ENCODE measurements around the gene CRADD.
"Not testable (repeated sequence)": the region's sequence is repeated elsewhere in the genome, so short reads cannot be mapped to it uniquely, and the experiment has no call there.

CRADD gene

DNA sequence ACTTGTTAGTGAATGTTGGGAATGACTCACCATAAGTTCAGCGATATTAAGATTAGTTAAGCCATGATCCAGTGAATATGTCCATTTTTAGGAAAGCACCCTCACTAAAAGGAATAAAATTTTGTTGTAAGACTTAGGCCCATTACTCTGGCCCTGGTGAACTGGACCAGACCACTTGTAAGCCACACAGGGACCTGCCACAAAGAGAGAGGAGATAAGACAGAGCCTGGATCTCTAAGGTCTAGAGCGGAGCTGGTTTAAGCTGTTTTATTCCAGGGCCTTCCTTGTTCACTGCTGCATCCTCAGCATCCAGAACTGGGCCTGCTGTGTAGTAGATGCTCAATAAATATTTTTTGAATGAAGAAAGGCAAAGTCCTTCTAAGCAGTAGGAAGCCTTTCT is 79.1 kb downstream of the CRADD start:
- in situ Hi-C loops (cut with HindIII; ENCODE audit: low sequenced_read_pairs) = no loop called here

DNA sequence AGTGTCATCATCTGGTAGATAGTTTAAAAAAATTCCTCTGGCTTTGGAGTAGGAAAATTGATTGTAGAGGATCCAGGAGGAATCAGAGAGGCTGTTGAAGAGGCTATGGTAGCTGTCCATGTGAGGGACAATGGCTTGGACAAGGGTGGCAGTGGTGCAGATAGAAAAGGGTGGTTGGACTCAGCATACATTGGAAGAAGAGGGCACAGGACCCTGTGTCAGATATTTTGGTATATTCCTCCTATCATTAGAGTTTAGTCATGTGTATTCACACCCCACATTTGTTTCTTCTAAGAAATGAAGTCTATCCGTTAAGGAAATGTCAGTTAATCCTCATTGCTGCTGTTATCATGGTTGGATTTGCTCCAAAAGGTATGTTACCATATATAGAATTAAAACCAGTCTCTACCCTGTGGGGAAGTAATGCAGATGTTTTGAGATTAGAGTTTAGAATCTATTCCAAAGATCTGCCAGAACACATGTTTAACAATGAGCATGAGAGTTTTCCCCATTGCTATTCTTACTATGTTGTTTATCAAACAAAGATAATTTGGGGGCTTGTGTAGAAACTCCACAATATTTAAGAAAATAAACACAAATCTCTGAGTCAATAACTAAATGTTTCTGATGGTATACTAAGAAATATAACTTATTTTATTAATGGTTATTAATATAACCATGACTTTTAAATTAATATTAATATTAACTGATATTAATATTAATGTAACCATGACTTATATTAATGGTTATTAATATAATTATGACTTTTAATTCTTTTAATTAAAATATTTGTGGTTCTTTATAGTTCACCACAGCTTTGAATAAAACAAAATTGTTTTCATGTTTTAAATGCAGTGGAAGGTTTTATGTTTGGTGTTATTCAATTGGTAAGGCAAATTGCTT is 80.9 kb downstream of the CRADD start:
- in situ Hi-C loops (cut with HindIII; ENCODE audit: low sequenced_read_pairs) = no loop called here

DNA sequence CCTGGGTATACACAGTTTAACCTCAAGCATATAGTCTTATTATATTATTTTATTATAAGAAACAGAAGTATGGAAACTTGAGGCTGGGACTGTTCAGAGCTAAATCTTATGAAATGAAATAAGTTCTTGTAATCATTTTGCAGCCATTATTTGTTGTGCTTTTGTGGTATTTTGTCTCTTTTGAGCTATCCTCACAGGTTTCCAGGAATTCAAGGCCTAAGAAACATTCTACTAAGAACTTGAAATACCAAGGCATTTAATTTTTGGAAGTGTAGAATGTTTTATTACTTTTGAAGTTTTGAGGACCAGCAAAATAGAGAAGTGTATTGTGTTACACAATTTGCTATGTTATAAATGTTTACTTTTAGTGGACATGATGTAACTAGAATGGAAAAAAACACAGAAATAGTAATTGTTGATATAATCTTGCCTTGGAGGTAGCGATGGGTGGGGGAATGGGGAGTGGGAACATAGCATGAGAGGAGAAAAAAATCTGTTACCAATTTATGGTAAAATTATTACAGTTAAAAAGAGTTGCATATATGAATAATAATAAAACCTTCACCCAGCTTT is 81.7 kb downstream of the CRADD start:
- in situ Hi-C loops (cut with HindIII; ENCODE audit: low sequenced_read_pairs) = no loop called here

DNA sequence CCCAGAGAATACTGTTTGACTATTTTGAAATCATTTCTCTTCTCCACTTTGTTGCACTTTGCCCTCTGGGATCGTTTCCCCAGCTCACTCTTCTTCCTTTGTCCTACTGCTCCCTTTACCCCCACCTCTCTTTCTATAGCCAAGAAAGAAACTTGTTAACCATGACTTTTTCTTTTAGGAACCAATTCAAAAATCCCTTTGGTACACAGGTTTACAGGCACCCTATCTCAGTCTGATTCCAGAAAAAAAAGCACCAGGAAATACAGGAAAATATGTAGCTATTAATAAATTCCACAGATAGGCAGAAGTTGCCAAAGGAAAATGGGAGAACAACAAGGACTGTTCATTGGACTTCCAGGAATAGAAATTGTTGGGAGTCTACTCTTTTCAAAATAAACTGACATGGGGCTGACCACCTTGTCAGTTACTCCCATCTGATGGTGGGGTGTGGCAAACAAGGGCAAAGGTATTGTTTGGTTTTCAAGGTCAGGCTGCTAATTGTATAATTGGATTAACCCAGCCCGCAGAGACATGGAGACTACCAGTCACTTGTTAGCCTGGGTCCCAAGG is 82.4 kb downstream of the CRADD start:
- in situ Hi-C loops (cut with HindIII; ENCODE audit: low sequenced_read_pairs) = no loop called here

DNA sequence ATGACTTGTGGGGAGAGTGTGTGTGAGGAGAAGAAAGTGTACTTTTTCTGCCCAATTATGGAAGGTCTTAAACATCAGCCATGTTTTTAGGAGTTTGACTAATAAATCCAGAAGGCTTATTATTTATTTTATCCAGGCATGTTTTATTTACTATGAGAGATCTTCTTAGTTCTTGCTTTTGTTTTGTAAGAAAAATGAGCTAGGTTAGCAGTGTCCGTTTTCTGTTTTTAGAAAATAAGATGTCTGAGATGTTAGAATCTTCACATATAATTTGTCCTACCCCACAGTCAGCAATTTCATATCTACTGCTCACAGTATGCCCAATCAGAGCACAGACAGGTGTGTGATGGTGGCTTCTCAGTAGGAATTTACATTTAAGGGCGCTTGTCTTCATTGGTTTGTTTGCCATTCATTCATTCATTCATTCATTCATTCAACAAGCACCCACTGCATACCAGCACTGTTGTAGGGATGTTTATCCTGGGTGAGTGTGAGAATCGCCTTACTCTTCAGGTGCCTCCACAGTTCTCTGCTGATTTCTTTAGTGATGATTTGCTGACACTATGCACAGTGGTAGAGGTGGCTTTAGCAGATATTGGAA is 83.2 kb downstream of the CRADD start:
- in situ Hi-C loops (cut with HindIII; ENCODE audit: low sequenced_read_pairs) = no loop called here

DNA sequence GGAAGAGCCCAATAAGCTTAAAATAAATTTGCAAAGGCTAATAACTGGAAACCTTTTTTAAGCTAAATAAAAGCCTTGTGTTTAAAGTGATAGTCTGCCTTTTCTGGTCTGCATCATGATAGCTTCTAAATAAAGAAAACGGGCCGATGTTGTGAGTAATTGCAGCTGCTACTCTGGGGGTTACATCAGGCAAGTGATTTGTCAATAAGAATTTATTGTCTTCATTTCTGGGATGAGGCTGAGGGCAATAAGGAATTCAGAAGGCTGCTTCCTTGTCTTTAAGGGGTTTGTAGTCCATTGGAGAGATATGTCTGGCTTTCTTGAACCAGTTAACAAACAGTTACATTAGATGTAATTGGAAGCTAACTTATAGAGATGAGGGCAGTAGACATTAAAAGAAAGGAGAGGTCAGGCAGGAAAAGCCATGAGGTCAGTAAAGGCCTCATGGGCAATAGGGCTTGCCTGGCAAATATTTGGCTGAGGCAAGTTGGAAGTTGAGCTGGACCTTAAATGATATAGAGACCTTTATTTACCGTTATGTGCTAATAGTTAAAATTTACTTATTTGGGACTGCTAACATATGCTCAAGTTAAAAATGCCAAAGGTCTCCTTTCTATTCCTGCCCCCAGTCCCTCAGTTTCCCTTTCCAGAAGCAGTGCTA is 85.0 kb downstream of the CRADD start:
- in situ Hi-C loops (cut with HindIII; ENCODE audit: low sequenced_read_pairs) = no loop called here

DNA sequence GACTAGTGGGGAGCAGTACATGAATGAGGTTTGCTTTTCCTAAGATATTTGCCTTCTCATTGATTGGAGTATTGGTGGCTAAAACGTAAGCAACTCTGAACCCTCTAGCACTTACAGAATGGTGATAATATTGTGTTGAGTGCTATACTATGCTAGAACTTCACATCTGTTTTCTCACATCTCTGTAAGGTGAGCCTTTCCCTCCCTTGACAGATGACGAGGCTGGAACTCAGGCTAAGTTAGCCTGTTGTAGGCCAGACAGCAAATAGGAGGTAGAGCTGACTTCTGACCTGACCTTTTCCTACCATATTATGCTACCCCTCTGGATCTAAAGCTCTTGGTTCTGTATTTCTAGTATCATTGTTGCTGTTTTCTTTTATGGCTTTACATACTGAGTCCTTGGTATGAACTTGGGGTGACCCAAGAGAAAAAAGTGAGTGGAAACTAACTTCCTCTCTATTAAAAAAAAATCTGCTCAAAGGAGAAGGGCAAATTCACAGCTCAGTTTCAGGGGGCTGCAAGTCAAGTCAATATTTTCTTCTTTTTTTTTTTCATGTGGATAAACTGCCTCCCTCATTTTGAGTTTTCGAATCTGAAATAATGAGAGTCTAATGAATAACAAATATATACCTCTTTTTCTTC is 85.9 kb downstream of the CRADD start:
- in situ Hi-C loops (cut with HindIII; ENCODE audit: low sequenced_read_pairs) = no loop called here

DNA sequence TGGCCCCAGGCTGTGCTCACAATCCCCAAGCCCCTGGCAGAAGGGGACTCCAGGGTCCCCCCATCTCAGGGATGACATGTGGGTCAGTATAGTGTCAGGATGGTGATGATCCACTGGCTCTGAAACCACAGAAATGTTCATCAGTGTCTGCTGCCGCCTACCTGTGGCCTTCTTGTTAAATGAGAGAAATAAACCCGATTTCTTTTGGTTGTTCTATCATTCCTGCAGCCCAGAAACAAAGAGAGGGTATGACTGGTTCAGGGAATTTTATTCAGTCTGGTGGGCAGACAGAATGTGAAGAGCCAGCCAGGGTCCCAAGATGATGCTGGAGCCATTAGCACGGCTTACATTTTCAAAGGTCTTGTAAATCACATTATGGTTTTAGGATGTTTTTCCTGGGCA is 86.6 kb downstream of the CRADD start:
- in situ Hi-C loops (cut with HindIII; ENCODE audit: low sequenced_read_pairs) = no loop called here

DNA sequence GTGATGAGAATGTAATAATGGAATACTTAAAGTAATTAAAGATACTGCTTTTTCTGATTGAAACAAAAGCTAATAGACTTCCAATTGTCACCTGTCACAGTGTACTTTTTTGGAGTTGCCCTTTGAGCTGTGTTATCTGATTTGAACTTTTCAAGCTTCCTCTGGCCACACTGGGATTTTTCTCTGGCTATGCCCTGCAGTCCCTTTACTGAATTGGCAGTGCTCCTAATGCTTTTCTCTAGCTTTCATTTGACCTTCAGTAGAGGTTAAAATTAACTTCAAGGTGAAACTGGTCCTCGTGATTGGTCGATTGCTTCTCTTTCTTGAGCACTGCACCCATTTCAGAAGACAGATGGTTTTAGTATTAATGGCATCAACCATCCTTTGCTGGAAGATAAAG is 89.2 kb downstream of the CRADD start:
- in situ Hi-C loops (cut with HindIII; ENCODE audit: low sequenced_read_pairs) = no loop called here

DNA sequence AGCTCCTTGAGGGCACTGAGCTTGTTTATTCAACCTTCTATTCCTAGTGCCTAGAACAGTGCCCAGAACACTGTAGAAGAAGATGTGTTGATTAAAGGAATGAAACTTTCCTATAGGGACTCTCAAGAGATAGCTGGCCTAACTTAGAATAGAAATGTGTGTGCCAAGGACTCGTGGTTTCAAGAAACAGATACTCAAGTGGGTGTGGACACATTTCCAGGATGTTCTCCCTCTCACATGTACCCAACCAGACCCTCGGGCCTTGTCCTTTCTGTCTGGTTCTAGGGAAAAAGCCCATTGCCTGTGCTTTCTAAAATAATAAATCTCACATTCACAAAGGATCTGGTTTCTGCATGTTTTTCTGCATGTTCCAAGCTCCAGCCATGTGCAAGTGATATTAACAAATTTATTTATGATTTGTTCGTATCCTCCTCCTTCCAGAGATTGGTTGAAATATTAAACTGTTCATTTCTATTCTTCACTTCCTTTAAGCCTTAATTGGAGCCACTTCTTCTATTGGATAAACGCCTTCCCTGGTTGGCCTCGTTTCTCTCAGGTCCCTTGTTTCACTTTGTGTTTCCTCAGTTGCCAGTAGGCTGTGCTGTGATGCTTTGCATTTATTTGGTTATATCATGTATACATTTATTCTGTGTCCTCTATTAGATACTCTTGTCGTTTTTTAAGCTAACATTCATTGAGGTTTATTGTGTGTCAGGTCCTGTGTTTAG is 89.8 kb downstream of the CRADD start:
- in situ Hi-C loops (cut with HindIII; ENCODE audit: low sequenced_read_pairs) = no loop called here

DNA sequence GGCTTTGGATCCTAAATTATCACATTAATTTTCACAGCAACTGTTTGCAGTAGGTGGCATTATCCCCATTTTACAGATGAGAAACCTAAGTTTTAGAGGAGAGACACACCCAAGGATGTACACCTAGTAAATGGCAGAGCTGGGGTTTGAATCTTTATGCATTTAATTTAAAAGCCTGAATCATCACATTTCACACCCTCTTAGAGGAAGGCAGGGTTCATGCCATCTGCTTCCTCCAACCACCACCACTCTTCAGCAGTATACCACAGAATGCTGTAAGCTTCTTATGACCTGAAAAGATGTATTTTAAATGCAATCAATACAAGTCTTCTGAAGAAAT is 90.3 kb downstream of the CRADD start:
- in situ Hi-C loops (cut with HindIII; ENCODE audit: low sequenced_read_pairs) = no loop called here

DNA sequence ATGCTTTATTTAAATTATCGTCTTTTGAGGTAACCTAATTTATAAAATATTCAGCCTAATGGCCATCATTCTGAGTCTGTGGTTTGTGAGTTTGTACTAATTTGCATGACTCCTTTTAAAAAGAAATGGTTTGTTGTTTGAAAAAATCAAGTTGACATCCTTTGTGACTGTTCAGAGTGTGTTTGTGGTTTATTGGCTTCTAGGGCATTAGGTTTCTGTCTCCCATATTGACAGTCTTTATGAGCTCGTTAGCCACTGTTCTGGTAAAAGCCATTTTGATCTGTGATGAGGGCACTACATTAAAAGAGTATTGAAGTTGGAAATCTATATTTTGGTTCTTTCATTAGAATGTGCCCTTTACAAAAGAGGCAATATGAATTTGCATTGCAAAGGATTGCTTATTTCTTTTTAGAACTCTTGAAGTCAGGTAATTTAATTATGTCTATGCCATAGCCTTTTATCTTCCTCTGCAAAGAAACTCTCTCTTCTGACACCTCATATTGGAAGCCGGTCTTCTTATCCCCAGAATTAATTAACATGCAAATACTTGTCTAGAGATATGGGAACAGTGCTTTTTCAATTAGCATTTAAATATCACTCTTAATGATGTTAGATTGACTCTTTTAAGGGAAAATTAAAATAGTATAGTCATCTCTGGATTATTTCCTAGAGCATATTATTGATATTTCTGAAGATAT is 95.0 kb downstream of the CRADD start:
- in situ Hi-C loops (cut with HindIII; ENCODE audit: low sequenced_read_pairs) = no loop called here

DNA sequence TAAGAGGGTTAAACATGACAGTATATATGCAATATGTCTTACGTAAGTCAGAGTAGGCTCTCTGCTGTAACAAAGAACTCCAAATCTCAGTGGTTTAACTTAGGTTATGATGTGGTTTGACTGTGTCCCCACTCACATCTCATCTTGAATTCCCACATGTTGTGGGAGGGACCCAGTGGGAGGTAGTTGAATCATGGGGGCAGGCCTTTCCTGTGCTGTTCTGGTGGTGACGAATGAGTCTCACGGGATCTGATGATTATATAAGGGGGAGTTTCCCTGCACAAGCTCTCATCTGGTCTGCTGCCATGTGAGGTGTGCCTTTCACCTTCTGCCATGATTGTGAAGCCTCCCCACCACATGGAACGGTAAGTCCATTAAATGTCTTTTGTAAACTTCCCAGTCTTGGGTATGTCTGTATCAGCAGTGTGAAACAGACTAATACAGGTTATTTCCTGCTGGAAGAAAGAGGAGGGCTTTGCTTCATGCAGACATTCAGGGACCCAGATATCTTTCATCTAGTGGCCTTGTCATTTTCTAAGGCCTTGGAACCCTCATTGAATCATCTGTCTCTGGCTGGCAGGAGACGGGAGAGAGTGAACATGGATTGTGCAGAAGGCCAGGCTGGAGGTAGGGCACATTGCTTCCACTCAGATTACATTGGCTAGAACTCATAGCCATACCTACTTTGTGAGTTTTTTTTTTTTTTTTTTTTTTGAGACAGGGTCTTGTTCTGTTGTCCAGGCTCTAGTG is 96.1 kb downstream of the CRADD start:
- in situ Hi-C loops (cut with HindIII; ENCODE audit: low sequenced_read_pairs) = no loop called here

DNA sequence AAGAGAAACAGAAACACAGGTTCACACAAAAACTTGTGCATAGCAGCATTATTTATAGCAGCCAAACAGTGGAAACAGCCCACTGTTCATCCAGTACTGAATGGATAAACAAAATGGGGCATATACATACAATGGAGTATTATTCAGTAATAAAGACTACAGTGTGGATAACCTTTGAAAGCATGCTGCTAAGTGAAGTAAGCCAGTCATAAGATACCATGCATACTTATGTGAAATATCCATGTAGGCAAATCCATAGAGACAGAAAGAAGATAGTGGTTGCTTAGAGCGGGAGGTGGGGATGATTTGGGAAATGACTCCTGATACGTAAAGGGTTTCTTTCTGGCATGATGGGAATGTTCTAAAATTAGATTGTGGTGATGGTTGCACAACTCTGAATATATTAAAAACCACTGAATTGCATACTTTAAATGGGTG is 99.4 kb downstream of the CRADD start:
- in situ Hi-C loops (cut with HindIII; ENCODE audit: low sequenced_read_pairs) = no loop called here

DNA sequence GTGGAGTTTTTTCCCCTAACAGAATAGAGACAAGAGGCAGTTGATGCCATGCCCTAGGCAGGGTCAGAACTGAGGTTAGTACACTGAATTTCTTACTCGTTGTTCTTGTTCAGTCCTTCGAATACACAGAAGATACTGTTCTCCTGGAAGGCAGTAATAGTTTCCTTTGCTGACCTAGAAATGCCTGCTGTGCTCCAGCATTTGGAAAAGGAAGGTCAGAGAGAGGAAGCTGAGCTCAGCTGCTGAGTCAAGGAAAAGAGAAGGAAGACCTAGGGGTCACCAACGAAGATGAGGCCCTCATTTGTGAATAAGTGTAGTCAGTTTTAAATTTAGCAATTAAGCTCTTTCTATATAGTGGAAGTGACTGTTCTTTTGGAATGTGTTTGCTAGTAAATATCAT is 100.1 kb downstream of the CRADD start:
- in situ Hi-C loops (cut with HindIII; ENCODE audit: low sequenced_read_pairs) = no loop called here

DNA sequence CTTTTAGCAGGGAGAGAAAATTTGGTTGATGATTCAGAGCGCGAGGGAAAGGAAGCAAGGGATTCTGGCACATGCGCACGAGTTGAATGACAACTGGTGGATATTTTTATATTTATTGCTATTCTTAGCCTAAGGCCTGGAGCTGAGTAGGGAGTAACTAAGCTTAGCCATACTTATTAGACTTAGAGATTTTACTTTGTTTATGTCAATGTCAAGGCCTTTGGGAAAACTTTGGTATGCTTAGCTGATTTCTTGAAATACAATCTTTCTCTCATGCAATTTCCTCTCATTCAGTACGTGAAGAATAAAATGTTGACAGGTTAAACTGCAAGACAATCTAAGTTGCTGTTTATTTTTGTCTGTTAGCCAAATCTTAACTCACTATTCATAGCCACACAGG is 101.1 kb downstream of the CRADD start:
- in situ Hi-C loops (cut with HindIII; ENCODE audit: low sequenced_read_pairs) = no loop called here

DNA sequence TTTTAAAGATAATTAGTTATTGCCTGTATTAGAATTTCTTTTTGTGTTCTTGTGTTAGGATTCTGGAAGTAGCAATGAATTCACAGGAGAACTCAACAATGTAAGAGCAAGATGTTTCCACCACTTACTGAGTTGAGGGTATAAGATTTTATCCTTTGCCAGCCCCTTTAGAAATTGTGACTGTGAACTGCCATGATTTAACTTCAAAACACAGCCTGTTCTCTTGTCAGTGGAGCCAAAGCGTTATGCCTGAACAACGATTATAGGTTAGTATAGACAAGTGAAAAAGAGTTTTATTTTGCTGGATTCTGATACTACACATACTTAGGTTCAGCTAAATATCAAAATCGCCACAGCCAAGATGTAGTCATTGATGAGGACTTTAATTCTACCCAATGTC is 101.6 kb downstream of the CRADD start:
- in situ Hi-C loops (cut with HindIII; ENCODE audit: low sequenced_read_pairs) = no loop called here

DNA sequence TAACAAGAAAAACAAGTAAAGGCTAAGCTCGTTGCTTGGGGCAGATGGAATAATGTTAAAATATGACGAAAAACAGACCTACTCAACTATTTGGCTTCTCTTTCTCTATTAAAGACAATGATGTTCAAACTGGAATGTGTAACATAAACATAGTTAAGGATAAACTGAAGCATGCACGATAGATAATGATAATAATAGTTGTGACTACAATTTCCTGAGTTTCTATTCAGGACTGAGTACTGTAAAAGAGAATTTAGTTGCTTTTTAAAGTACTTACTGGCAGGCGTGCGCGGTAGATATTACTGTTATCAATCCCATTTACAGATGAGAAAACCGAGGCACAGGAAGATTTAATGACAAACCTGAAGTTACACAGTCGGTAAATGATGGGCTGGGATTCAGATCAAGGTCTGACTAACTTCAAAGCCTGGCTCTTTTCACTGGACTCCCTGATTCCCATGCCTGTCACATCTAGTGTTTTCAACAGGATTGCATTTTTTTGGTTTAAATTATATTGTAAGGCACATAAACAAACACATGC is 103.0 kb downstream of the CRADD start:
- in situ Hi-C loops (cut with HindIII; ENCODE audit: low sequenced_read_pairs) = no loop called here

DNA sequence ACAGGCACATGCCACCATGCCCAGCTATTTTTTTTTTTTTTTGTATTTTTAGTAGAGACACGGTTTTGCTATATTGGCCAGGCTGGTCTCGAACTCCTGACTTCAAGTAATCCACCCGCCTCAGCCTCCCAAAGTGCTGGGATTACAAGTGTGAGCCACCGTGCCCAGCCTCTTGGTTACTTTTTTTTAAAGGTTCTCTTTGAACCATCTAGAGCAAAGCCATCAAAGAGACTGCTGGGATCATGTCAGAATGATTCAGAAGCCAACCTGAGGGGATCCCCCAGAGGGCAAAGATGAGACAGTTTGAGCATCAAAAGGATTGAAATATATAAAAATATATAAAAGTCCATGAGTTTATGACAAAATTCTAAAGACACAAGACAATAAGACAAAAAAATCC is 103.7 kb downstream of the CRADD start:
- in situ Hi-C loops (cut with HindIII; ENCODE audit: low sequenced_read_pairs) = not testable (repeated sequence)
